PFSK-1 (cell line): ENCODE data around the gene GP5.

Experiments
- FOXP2 ChIP-seq: optimal IDR thresholded peaks from 2 replicates; pipeline ENCODE3; 2011; ENCODE audit warnings: borderline replicate concordance, control low read depth, inconsistent platforms; ENCODE audit not compliant: insufficient read depth; ENCODE audit errors: extremely low read length, extremely low read depth
- POLR2AphosphoS5 ChIP-seq: IDR thresholded peaks from 2 replicates; pipeline ENCODE4 v1.6.1; 2012; ENCODE audit warnings: low read depth, mild to moderate bottlenecking, control low read depth, low read length, moderate library complexity
- REST ChIP-seq, 2 experiments: IDR thresholded peaks; 2 replicates each; pipeline versions ENCODE4 v1.6.1 to v1.8.0; 2011 to 2012; ENCODE audit warnings: low read depth in 2 of 2, low read length in 2 of 2, control low read depth in 1 of 2, inconsistent platforms in 1 of 2, mild to moderate bottlenecking in 1 of 2, moderate library complexity in 1 of 2; ENCODE audit not compliant: insufficient read depth in 1 of 2
- SIN3A ChIP-seq: IDR thresholded peaks from 2 replicates; pipeline ENCODE4 v1.6.1; 2012; ENCODE audit warnings: mild to moderate bottlenecking, low read length, moderate library complexity, borderline replicate concordance; ENCODE audit not compliant: insufficient read depth
- TAF1 ChIP-seq: IDR thresholded peaks from 2 replicates; pipeline ENCODE4 v1.6.1; 2012; ENCODE audit warnings: low read length, control low read depth, borderline replicate concordance; ENCODE audit not compliant: insufficient read depth

Gene GP5

GRCh38 chr3:194399874-194400411, 877 bp upstream of the GP5 start:
- no peak for TF ChIP-seq TAF1
- TF ChIP-seq REST (IDR thresholded peaks at IDR 0.05; ENCODE audit: insufficient read depth in 1 of 2, low read depth in 2 of 2, low read length in 2 of 2): no peak
- TF ChIP-seq POLR2AphosphoS5: no peak
- TF ChIP-seq SIN3A: no peak
- TF ChIP-seq FOXP2: no peak

- TF ChIP-seq FOXP2: no peak
- TF ChIP-seq REST (IDR thresholded peaks at IDR 0.05; ENCODE audit: insufficient read depth in 1 of 2, low read depth in 2 of 2, low read length in 2 of 2): no peak
- no peak for TF ChIP-seq POLR2AphosphoS5
- TF ChIP-seq TAF1: no peak
- TF ChIP-seq SIN3A: no peak
These were observed 1.2 kb downstream of the GP5 start for GRCh38 chr3:194397757-194398312.

GRCh38 chr3:194396859-194397756, 2.0 kb downstream of the GP5 start:
- TF ChIP-seq REST (IDR thresholded peaks at IDR 0.05; ENCODE audit: insufficient read depth in 1 of 2, low read depth in 2 of 2, low read length in 2 of 2) (no peak), POLR2AphosphoS5 (no peak), SIN3A (no peak), TAF1 (no peak), FOXP2 (no peak)

- TF ChIP-seq FOXP2 (no peak), SIN3A (no peak), REST (IDR thresholded peaks at IDR 0.05; ENCODE audit: insufficient read depth in 1 of 2, low read depth in 2 of 2, low read length in 2 of 2) (no peak), TAF1 (no peak), POLR2AphosphoS5 (no peak)
These were observed 2.6 kb downstream of the GP5 start for GRCh38 chr3:194396539-194396858.
